ENCODE data around the gene C9.
"Not testable (repeated sequence)": the region's sequence is repeated elsewhere in the genome, so short reads cannot be mapped to it uniquely, and the experiment has no call there.

C9 gene

GRCh38 chr5:39337252-39337915 is 26.9 kb downstream of the C9 start:
- H3K9me3 ChIP-seq (ENCODE audit: control insufficient read depth in 1 of 2, low read length in 2 of 2), result no peaks in the 10 kb centered on the region
- no peak overlapping the region for H3K4me3 ChIP-seq (ENCODE audit: low read depth in 1 of 2, low read length in 2 of 2)
- H3K27ac ChIP-seq (ENCODE audit: low read depth, low read length), result no peak overlapping the region
- H3K4me1 ChIP-seq (ENCODE audit: control insufficient read depth in 1 of 2, insufficient read depth in 2 of 2, low read length in 2 of 2), result no peaks in the 10 kb centered on the region
- no peaks in the 10 kb centered on the region for H3K27me3 ChIP-seq (ENCODE audit: control insufficient read depth in 1 of 2, insufficient read depth in 2 of 2, low read length in 2 of 2)
- no peak overlapping the region for H3K9ac ChIP-seq (ENCODE audit: low read depth in 1 of 2, low read length in 2 of 2)
- H3K36me3 ChIP-seq (ENCODE audit: control insufficient read depth in 1 of 2, insufficient read depth in 2 of 2, low read length in 2 of 2), result no peaks in the 10 kb centered on the region

DNA sequence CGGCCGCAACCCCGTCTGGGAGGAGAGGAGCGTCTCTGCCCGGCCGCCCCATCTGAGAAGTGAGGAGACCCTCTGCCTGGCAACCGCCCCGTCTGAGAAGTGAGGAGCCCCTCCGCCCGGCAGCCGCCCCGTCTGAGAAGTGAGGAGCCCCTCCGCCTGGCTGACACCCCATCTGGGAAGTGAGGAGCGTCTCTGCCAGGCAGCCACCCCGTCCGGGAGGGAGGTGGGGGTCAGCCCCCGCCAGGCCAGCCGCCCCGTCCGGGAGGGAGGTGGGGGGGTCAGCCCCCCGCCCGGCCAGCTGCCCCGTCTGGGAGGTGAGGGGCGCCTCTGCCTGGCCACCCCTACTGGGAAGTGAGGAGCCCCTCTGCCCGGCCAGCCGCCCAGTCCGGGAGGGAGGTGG is 30.0 kb downstream of the C9 start:
- H3K4me3 ChIP-seq (ENCODE audit: low read depth in 1 of 2, low read length in 2 of 2); H3K27me3 ChIP-seq (ENCODE audit: control insufficient read depth in 1 of 2, insufficient read depth in 2 of 2, low read length in 2 of 2); H3K36me3 ChIP-seq (ENCODE audit: control insufficient read depth in 1 of 2, insufficient read depth in 2 of 2, low read length in 2 of 2); H3K9ac ChIP-seq (ENCODE audit: low read depth in 1 of 2, low read length in 2 of 2); H3K9me3 ChIP-seq (ENCODE audit: control insufficient read depth in 1 of 2, low read length in 2 of 2); H3K4me1 ChIP-seq (ENCODE audit: control insufficient read depth in 1 of 2, insufficient read depth in 2 of 2, low read length in 2 of 2); H3K27ac ChIP-seq (ENCODE audit: low read depth, low read length): not testable (repeated sequence)

DNA sequence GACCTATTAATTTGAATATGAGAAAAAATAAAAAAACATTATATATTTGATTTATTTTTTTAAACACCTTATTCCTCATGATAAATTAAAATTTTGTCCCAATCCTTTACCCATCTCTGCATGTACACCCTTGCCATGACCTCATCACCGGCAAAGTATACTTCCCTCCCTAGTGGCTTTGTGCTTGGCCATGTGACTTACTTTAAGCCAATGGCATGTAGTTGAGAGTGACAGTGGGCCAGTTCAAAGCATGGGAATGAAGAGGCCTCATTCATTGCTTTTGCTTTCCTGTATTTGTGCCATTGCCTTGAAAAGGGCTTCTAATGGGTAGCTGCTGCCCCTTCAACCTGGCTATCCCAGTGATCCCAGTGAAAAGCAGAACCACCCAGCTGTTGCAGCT is 31.2 kb downstream of the C9 start:
- Histone ChIP-seq H3K9me3 (ENCODE audit: control insufficient read depth in 1 of 2, low read length in 2 of 2) (no peaks in the 10 kb centered on the region), H3K4me3 (ENCODE audit: low read depth in 1 of 2, low read length in 2 of 2) (no peak overlapping the region), H3K27me3 (ENCODE audit: control insufficient read depth in 1 of 2, insufficient read depth in 2 of 2, low read length in 2 of 2) (no peaks in the 10 kb centered on the region), H3K9ac (ENCODE audit: low read depth in 1 of 2, low read length in 2 of 2) (no peak overlapping the region), H3K36me3 (ENCODE audit: control insufficient read depth in 1 of 2, insufficient read depth in 2 of 2, low read length in 2 of 2) (no peaks in the 10 kb centered on the region), H3K27ac (ENCODE audit: low read depth, low read length) (no peak overlapping the region), H3K4me1 (ENCODE audit: control insufficient read depth in 1 of 2, insufficient read depth in 2 of 2, low read length in 2 of 2) (no peaks in the 10 kb centered on the region)

DNA sequence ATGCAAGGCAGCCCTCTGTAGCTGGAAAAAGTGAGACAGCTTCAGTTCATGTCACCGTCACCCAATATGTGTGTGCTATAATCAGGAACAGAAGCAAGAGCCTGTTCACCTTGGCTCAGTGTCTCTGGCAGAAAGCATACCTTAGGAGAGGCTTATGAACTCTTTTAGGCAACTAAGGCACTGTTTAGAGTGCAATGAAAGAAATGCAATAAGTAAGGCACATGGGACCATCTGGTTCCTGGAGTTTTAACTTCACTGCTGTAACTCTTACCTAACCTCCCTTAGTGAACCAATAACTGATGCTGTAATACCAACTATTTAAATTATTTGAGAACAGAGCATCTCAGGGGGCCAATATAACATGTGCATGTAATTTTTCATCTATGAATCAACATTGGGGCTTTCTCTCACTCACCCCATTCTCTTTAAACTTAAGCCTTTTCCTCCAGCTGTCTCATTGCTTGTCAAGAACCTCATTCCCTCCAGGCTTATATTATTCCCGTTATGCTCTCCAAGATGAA is 32.4 kb downstream of the C9 start:
- Histone ChIP-seq H3K4me1 (ENCODE audit: control insufficient read depth in 1 of 2, insufficient read depth in 2 of 2, low read length in 2 of 2) (no peaks in the 10 kb centered on the region), H3K27ac (ENCODE audit: low read depth, low read length) (no peak overlapping the region), H3K36me3 (ENCODE audit: control insufficient read depth in 1 of 2, insufficient read depth in 2 of 2, low read length in 2 of 2) (no peaks in the 10 kb centered on the region), H3K9ac (ENCODE audit: low read depth in 1 of 2, low read length in 2 of 2) (no peak overlapping the region), H3K9me3 (ENCODE audit: control insufficient read depth in 1 of 2, low read length in 2 of 2) (no peaks in the 10 kb centered on the region), H3K27me3 (ENCODE audit: control insufficient read depth in 1 of 2, insufficient read depth in 2 of 2, low read length in 2 of 2) (no peaks in the 10 kb centered on the region), H3K4me3 (ENCODE audit: low read depth in 1 of 2, low read length in 2 of 2) (no peak overlapping the region)

- H3K4me3 ChIP-seq (ENCODE audit: low read depth in 1 of 2, low read length in 2 of 2), result no peak overlapping the region
- no peaks in the 10 kb centered on the region for H3K4me1 ChIP-seq (ENCODE audit: control insufficient read depth in 1 of 2, insufficient read depth in 2 of 2, low read length in 2 of 2)
- H3K36me3 ChIP-seq (ENCODE audit: control insufficient read depth in 1 of 2, insufficient read depth in 2 of 2, low read length in 2 of 2), result no peaks in the 10 kb centered on the region
These were observed 35.6 kb downstream of the C9 start for GRCh38 chr5:39328731-39329130.

DNA sequence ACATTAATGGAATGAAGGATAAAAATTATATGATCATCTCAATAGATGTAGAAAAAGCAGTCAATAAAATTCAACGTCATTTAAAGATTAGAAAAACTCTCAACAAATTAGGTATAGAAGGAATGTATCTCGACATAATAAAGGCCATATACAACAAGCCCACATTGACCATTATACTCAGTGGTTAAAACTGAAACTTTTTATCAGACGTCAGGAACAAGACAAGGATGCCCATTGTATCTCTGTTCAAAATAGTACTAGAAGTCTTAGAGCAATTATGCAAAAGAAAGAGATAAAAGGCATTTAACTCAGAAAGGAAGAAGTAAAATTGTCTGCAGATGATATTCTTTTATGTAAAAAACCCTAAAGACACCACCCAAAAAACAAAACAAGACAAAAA is 40.8 kb downstream of the C9 start:
- no peaks in the 10 kb centered on the region for H3K4me1 ChIP-seq (ENCODE audit: control insufficient read depth in 1 of 2, insufficient read depth in 2 of 2, low read length in 2 of 2)
- no peaks in the 10 kb centered on the region for H3K27me3 ChIP-seq (ENCODE audit: control insufficient read depth in 1 of 2, insufficient read depth in 2 of 2, low read length in 2 of 2)
- H3K9ac ChIP-seq (ENCODE audit: low read depth in 1 of 2, low read length in 2 of 2), result no peak overlapping the region
- no peaks in the 10 kb centered on the region for H3K9me3 ChIP-seq (ENCODE audit: control insufficient read depth in 1 of 2, low read length in 2 of 2)
- H3K36me3 ChIP-seq (ENCODE audit: control insufficient read depth in 1 of 2, insufficient read depth in 2 of 2, low read length in 2 of 2), result no peaks in the 10 kb centered on the region
- no peak overlapping the region for H3K4me3 ChIP-seq (ENCODE audit: low read depth in 1 of 2, low read length in 2 of 2)
- no peak overlapping the region for H3K27ac ChIP-seq (ENCODE audit: low read depth, low read length)

More at GRCh38 chr5:39328731-39329130, 35.6 kb downstream of the C9 start:
- H3K27me3 ChIP-seq (ENCODE audit: control insufficient read depth in 1 of 2, insufficient read depth in 2 of 2, low read length in 2 of 2), result no peaks in the 10 kb centered on the region
- H3K9ac ChIP-seq (ENCODE audit: low read depth in 1 of 2, low read length in 2 of 2), result no peak overlapping the region
- no peak overlapping the region for H3K27ac ChIP-seq (ENCODE audit: low read depth, low read length)
- H3K9me3 ChIP-seq (ENCODE audit: control insufficient read depth in 1 of 2, low read length in 2 of 2), result no peaks in the 10 kb centered on the region

DNA sequence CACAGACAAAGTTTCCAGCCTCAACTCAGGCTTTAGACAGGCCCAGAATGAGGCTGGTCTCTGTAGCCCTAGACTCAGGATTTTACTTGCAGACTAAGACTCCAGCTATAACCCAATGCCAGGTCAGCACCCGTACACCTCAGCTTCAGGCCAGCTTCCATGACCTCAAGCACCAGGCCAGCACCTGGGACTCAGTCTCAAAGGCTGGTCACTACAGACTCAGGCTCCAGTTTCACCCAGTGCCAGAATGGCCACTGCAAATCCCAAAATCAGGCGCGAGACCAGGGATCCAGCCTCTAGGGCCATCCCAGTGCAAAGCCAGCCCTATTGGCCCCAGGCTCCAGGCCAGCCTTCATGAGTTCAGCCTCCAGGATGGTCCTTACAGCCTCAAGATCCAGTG is 44.9 kb downstream of the C9 start:
- Histone ChIP-seq H3K27me3 (ENCODE audit: control insufficient read depth in 1 of 2, insufficient read depth in 2 of 2, low read length in 2 of 2) (no peaks in the 10 kb centered on the region), H3K27ac (ENCODE audit: low read depth, low read length) (no peak overlapping the region), H3K4me1 (ENCODE audit: control insufficient read depth in 1 of 2, insufficient read depth in 2 of 2, low read length in 2 of 2) (no peaks in the 10 kb centered on the region), H3K36me3 (ENCODE audit: control insufficient read depth in 1 of 2, insufficient read depth in 2 of 2, low read length in 2 of 2) (no peaks in the 10 kb centered on the region), H3K9ac (ENCODE audit: low read depth in 1 of 2, low read length in 2 of 2) (no peak overlapping the region), H3K4me3 (ENCODE audit: low read depth in 1 of 2, low read length in 2 of 2) (no peak overlapping the region), H3K9me3 (ENCODE audit: control insufficient read depth in 1 of 2, low read length in 2 of 2) (no peaks in the 10 kb centered on the region)

DNA sequence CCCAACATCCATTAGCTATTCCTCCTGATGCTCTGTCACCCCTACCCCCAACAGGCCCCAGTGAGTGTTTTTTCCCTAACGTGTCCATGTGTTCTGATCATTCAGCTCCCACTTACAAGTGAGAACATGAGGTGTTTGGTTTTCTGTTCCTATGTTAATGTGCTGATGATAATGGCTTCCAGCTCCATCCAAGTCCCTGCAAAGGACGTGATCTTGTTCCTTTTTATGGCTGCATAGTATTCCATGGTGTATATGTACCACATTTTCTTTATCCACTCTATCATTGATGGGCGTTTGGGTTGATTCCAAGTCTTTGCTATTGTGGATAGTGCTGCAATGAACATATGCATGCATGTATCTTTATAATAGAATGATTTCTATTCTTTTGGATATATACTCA is 47.8 kb downstream of the C9 start:
- H3K27me3 ChIP-seq (ENCODE audit: control insufficient read depth in 1 of 2, insufficient read depth in 2 of 2, low read length in 2 of 2); H3K4me3 ChIP-seq (ENCODE audit: low read depth in 1 of 2, low read length in 2 of 2); H3K9me3 ChIP-seq (ENCODE audit: control insufficient read depth in 1 of 2, low read length in 2 of 2); H3K4me1 ChIP-seq (ENCODE audit: control insufficient read depth in 1 of 2, insufficient read depth in 2 of 2, low read length in 2 of 2); H3K27ac ChIP-seq (ENCODE audit: low read depth, low read length); H3K36me3 ChIP-seq (ENCODE audit: control insufficient read depth in 1 of 2, insufficient read depth in 2 of 2, low read length in 2 of 2); H3K9ac ChIP-seq (ENCODE audit: low read depth in 1 of 2, low read length in 2 of 2): not testable (repeated sequence)

DNA sequence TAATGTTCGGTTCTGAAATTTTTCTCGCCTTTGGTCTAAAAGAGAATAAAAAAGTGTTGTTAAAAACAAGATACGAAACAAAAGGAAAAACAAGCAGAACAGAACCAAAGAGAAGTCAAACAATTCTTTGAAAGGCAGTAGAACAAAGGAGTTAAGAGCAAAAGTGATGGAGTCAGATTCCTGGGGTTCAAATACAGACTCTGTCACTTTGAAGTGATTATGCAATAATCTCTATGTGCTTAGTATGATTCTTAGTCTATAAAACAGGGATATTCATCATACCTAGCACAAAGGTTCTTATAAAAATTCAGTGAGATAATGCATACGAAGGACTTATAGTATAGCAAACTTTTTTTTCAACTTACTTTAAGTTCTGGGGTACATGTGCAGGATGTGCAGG is 48.3 kb downstream of the C9 start:
- H3K9ac ChIP-seq (ENCODE audit: low read depth in 1 of 2, low read length in 2 of 2), result no peak overlapping the region
- H3K4me3 ChIP-seq (ENCODE audit: low read depth in 1 of 2, low read length in 2 of 2), result no peak overlapping the region
- no peaks in the 10 kb centered on the region for H3K9me3 ChIP-seq (ENCODE audit: control insufficient read depth in 1 of 2, low read length in 2 of 2)
- H3K27ac ChIP-seq (ENCODE audit: low read depth, low read length), result no peak overlapping the region
- no peaks in the 10 kb centered on the region for H3K4me1 ChIP-seq (ENCODE audit: control insufficient read depth in 1 of 2, insufficient read depth in 2 of 2, low read length in 2 of 2)
- H3K36me3 ChIP-seq (ENCODE audit: control insufficient read depth in 1 of 2, insufficient read depth in 2 of 2, low read length in 2 of 2), result no peaks in the 10 kb centered on the region
- no peaks in the 10 kb centered on the region for H3K27me3 ChIP-seq (ENCODE audit: control insufficient read depth in 1 of 2, insufficient read depth in 2 of 2, low read length in 2 of 2)

- Histone ChIP-seq H3K9ac (ENCODE audit: low read depth in 1 of 2, low read length in 2 of 2) (no peak overlapping the region), H3K4me1 (ENCODE audit: control insufficient read depth in 1 of 2, insufficient read depth in 2 of 2, low read length in 2 of 2) (no peaks in the 10 kb centered on the region), H3K27me3 (ENCODE audit: control insufficient read depth in 1 of 2, insufficient read depth in 2 of 2, low read length in 2 of 2) (no peaks in the 10 kb centered on the region), H3K27ac (ENCODE audit: low read depth, low read length) (no peak overlapping the region), H3K36me3 (ENCODE audit: control insufficient read depth in 1 of 2, insufficient read depth in 2 of 2, low read length in 2 of 2) (no peaks in the 10 kb centered on the region), H3K4me3 (ENCODE audit: low read depth in 1 of 2, low read length in 2 of 2) (no peak overlapping the region), H3K9me3 (ENCODE audit: control insufficient read depth in 1 of 2, low read length in 2 of 2) (no peaks in the 10 kb centered on the region)
These were observed 49.7 kb downstream of the C9 start for GRCh38 chr5:39314591-39314990.

GRCh38 chr5:39309534-39309933 is 54.8 kb downstream of the C9 start:
- Histone ChIP-seq H3K9ac (ENCODE audit: low read depth in 1 of 2, low read length in 2 of 2) (no peak overlapping the region), H3K4me1 (ENCODE audit: control insufficient read depth in 1 of 2, insufficient read depth in 2 of 2, low read length in 2 of 2) (no peaks in the 10 kb centered on the region), H3K27me3 (ENCODE audit: control insufficient read depth in 1 of 2, insufficient read depth in 2 of 2, low read length in 2 of 2) (no peaks in the 10 kb centered on the region), H3K36me3 (ENCODE audit: control insufficient read depth in 1 of 2, insufficient read depth in 2 of 2, low read length in 2 of 2) (no peaks in the 10 kb centered on the region), H3K4me3 (ENCODE audit: low read depth in 1 of 2, low read length in 2 of 2) (no peak overlapping the region), H3K9me3 (ENCODE audit: control insufficient read depth in 1 of 2, low read length in 2 of 2) (no peaks in the 10 kb centered on the region), H3K27ac (ENCODE audit: low read depth, low read length) (no peak overlapping the region)
